PC-3 (cell line): ENCODE data around the gene CMSS1.

Source experiments
- CTCF ChIP-seq: fragments of 300-600 bp; sonication (generic); conservative IDR thresholded peaks from 2 replicates; pipeline ENCODE4 v1.5.1; 2017; ENCODE audit warnings: antibody characterized with exemption, low read depth, mild to moderate bottlenecking, low read length
- EZH2 ChIP-seq: fragments of 300-600 bp; sonication (generic); IDR thresholded peaks from one replicate; pipeline ENCODE4 v1.6.1; 2017; ENCODE audit warnings: antibody characterized with exemption, mild to moderate bottlenecking, low read length; ENCODE audit not compliant: unreplicated experiment
- EZH2phosphoT487 ChIP-seq: fragments of 300-600 bp; sonication (generic); IDR thresholded peaks from 2 replicates; pipeline ENCODE4 v1.6.1; 2018; ENCODE audit warnings: mild to moderate bottlenecking, antibody characterized with exemption, low read length, borderline replicate concordance

DNA sequence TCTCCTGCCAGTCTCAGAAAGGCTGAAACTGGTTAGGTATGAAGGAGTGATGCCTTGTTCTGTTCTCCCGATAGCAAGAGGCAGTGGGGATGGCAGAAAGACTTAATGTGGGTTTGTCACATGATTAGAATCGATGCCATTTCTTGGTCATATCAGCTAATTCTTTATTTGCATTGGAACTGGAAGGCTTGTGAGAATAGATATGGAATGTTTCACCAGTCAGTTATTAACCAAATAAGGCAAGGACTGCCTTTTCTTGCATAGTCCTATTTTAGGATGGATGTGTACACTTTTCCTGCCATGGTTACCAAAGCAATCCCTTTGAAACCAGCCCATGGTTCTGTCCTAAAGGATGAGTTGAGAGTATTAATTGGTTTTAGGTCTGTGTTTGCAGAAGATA lies 262.9 kb downstream of the CMSS1 start:
- no peak for TF ChIP-seq CTCF
- TF ChIP-seq EZH2, result no peak
- TF ChIP-seq EZH2phosphoT487, result no peak
